Measurements from ENCODE around the gene PRDM12. TPM values are rescaled to one million over a fixed set of nuclear protein-coding genes. Genes with fewer than 3 reads are reported as not detected.

Gene PRDM12
- total RNA-seq, 4 donors from 2014 or later: not detected

DNA sequence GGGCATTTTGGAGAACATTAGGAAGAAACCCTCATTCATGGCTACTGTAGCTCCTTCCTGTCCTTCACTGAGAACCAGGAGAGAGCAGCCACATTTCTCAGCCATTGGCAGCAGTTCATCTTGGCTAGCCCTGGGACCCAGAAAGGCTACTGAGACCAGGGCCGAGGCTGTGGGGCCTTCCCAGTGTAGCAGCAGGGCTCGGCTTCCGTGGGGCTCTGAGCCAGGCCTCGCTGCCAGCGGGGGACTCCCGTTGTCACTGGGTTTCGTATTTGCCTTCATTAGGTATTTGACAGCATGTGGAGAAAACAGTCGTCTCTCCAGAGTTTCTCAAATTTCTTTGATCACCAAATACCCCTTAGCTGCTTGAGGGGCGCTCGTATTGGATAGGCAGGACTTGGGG is 37.3 kb upstream of the PRDM12 start:
- Histone ChIP-seq H3K27me3 (no peaks in the 10 kb centered on the region), H3K4me1 (no peaks in the 10 kb centered on the region), H3K27ac (no peak overlapping the region), H3K9me3 (no peaks in the 10 kb centered on the region), H3K4me3 (no peak overlapping the region), H3K36me3 (no peaks in the 10 kb centered on the region)
- DNase-seq: no peak
- TF ChIP-seq, protein P1, sequence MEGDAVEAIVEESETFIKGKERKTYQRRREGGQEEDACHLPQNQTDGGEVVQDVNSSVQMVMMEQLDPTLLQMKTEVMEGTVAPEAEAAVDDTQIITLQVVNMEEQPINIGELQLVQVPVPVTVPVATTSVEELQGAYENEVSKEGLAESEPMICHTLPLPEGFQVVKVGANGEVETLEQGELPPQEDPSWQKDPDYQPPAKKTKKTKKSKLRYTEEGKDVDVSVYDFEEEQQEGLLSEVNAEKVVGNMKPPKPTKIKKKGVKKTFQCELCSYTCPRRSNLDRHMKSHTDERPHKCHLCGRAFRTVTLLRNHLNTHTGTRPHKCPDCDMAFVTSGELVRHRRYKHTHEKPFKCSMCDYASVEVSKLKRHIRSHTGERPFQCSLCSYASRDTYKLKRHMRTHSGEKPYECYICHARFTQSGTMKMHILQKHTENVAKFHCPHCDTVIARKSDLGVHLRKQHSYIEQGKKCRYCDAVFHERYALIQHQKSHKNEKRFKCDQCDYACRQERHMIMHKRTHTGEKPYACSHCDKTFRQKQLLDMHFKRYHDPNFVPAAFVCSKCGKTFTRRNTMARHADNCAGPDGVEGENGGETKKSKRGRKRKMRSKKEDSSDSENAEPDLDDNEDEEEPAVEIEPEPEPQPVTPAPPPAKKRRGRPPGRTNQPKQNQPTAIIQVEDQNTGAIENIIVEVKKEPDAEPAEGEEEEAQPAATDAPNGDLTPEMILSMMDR (IDR thresholded peaks at IDR 0.05): no peak
- TF ChIP-seq POLR2A (IDR thresholded peaks at IDR 0.05): no peak
- intact Hi-C loops (cut with DNase I; ENCODE audit: low total_unique reads): no loop called here

DNA sequence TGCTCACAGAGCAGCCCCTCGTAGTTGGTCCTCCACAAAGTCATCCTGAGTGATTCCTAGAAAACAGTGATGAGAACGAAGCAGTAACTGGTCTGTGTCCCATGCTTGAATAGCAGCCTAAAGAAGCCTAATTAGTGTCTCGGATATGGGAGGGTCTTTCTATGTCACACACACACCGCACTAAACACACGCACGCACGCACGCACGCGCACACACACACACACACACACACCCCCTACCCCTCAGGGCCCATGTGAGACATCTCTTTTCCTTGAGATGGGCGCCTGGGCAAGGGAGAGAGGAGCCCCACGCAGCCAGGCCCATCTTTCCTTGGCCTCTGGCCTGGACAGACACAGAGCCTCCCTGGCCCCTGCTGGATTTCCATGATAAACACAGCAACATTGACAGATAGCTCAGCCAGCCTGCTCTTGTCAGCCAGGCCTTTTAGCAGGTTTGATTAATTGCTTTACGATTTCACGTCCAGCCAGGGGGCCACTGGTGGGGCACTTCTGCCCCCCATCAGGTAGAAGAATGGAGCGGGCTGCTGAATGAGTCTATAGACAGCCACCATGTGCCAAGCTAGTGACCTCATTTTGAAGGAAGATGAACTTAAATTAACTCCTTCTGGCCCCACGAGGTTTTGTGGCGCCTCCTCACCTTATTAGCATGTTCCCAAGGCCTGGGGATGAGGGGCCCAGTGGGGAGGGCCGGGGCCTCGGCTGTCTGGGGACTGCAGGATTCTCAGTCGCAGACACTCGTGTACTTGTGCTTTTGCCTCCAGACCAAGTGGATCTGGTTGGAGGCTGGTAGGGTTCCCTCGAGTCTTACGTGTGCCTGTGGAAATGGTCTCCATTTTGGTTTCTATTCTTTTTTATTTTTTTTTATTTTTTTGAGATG is 36.2 kb upstream of the PRDM12 start:
- H3K4me3 ChIP-seq: no peak overlapping the region
- H3K9me3 ChIP-seq: no peaks in the 10 kb centered on the region
- H3K27me3 ChIP-seq: no peaks in the 10 kb centered on the region
- no peak for TF ChIP-seq POLR2A (IDR thresholded peaks at IDR 0.05)
- TF ChIP-seq, protein P1 (IDR thresholded peaks at IDR 0.05): no peak
- intact Hi-C loops (cut with DNase I; ENCODE audit: low total_unique reads): no loop called here
- DNase-seq: no peak
- H3K4me1 ChIP-seq: no peaks in the 10 kb centered on the region
- no peak overlapping the region for H3K27ac ChIP-seq
- no peaks in the 10 kb centered on the region for H3K36me3 ChIP-seq

DNA sequence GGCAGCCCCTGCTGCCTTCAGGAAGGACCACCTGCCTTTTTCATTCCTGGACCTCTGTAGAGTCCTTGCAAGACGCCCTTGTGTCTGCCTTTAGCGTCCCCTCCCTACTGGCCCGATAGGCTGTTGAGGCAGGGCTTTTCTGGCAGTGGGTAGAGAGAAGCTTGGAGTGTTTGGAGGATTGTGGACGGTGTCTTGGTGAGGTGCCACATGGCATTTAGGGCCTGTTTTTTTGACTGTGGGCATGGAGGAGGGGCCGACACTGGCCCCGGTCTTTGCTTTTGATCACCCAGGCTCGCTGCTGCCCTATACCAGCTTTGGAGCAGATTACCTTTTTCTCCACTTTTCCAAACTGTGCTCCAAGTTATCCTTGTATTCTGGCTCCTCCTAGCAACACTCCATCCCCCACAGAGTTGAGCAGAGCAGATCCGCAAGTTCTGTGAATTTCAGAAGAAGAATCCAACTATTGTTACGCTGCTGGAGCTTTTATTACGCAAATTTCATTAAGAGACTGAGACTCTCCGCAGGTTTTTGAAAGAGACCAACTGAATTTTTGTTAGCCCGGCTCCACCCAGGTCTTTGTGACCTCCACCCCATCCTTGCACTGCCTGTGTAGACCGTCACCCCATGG is 34.8 kb upstream of the PRDM12 start:
- no peaks in the 10 kb centered on the region for H3K9me3 ChIP-seq
- intact Hi-C loops (cut with DNase I; ENCODE audit: low total_unique reads): no loop called here
- H3K36me3 ChIP-seq: no peaks in the 10 kb centered on the region
- H3K4me1 ChIP-seq: no peaks in the 10 kb centered on the region
- no peak overlapping the region for H3K27ac ChIP-seq
- H3K27me3 ChIP-seq: no peaks in the 10 kb centered on the region
- TF ChIP-seq POLR2A (IDR thresholded peaks at IDR 0.05): no peak
- TF ChIP-seq, protein P1 (IDR thresholded peaks at IDR 0.05): no peak
- H3K4me3 ChIP-seq: no peak overlapping the region
- DNase-seq: no peak

DNA sequence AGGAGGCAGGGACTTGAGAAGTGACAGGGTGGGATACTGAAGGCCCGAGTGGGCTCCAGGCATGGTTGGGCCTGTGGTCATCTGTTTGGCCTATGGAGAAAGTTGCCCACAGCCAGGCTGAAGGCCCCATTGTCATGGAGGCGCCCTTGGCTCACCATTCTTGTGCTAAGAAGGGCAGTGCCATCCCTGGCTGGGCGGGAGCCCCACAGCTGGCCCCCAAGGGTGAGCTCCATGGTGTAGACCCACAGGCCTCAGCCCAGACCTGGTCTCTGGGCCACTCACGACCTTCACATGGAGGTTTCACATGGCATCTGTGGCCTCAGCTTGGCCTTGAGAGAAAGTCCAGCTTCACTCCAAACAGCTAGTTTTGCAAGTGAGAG is 34.3 kb upstream of the PRDM12 start:
- DNase-seq: no peak
- Histone ChIP-seq H3K4me1 (no peaks in the 10 kb centered on the region), H3K27ac (no peak overlapping the region), H3K4me3 (no peak overlapping the region), H3K36me3 (no peaks in the 10 kb centered on the region), H3K27me3 (no peaks in the 10 kb centered on the region), H3K9me3 (no peaks in the 10 kb centered on the region)
- intact Hi-C loops (cut with DNase I; ENCODE audit: low total_unique reads): no loop called here
- no peak for TF ChIP-seq POLR2A (IDR thresholded peaks at IDR 0.05)
- TF ChIP-seq, protein P1 (IDR thresholded peaks at IDR 0.05): no peak

All from uterus (tissue), 4 donors.